NCI-H2107 (cell line): Measurements from ENCODE around the gene ZNRD2.

Experiments
- DNase-seq: peaks from one replicate; lab custom pipeline; 2025; lab: John Stamatoyannopoulos, UW

ZNRD2 gene

DNA sequence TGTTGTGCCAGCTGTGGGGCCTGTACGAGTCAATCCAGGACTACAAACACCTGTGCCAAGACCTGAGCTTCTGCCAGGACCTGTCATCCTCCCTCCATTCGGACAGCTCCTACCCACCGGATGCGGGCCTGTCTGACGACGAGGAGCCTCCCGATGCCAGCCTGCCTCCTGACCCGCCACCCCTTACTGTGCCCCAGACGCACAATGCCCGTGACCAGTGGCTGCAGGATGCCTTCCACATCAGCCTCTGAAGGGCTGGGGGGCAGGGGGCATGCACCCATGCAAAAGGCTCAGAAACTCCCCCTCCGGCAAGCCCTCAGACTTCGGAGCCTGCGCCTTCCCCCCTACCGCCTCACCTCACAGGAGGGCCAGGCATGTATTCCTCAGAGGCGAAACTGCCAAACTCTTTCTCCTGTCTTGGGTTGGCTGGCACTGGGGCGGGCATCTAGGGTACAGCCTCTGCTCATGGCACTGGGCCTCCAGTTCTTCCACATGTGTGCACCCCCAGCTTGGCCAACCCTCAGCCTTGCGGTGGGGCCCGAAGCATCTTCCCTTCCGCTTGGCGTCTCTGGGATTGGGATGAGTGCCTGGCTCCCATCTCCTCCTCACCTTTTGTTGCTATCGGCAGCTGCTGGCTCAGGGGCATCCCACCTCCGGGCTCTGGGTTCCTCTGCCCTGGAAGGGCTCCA is 3.3 kb downstream of the ZNRD2 start:
- DNase-seq, result no peak

DNA sequence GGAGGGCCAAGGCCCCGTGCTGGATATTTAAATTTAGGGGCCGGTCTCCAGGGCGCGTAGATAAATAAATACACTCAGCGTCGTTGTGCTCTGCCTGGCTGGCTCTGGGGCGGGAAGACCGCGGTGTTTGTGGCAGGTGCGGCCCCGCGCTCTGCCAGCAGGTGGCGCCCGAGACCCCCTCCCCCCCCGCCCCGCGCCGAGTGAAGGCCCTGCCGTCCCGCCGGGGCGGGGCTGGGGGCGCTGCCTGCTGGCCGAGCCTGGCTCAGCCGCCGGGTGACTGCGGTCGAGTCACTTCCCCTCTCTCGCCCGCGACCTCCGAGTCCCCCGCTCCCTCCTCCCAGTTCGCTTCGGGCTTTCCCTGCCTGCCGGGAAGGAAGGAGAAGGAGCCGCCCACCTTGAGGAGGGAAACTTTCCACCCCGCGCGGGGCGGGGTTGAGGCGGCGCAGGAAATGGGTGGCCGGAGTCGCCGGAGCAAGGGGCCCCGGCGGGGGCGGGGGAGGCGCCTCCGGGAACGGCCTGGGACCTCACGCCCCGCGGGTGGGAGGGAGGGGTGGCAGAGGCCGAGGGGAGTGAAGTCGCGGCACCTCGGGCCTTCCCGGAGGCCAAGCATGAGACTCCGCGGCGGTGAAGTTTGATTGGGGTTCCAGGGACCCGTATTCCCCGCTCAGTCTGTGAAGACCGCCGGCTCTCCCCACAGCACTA is 4.0 kb downstream of the ZNRD2 start:
- DNase-seq, result peak; percentile 55

DNA sequence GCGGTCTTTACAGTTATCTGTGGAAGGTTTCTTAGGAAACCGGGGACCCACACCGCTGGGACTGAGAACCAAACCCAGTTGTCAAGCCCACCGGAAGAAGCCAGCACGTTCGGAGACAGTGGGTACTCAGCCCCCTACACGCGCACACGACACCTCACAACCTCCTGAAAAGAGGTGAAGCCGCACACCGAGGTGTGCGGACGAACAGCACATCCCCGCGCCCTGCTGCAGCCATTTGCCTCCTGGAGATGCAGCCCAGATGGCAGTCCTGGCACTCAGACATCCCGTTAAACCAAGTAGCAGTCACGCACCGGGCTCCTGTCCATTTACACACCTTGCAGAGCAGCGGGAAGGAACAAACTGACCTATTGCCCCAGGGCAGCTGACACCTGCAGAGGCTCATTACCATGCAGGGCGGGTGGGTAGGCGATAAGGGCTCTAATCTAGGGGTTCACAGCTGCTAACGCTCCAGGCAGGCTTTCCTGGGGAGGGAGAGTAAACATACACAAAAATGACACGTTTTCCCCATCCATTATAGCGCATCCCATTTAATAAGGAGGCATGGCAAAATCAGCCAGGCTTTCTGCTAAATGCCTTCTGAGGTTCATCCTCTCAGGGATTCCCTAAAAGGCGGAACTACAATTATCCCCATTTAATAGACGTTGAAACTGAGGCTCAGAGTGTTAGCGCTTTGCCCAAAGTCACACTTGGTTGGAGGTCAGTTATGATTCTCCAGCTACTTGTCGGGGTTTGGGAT is 4.7 kb downstream of the ZNRD2 start:
- no peak for DNase-seq

DNA sequence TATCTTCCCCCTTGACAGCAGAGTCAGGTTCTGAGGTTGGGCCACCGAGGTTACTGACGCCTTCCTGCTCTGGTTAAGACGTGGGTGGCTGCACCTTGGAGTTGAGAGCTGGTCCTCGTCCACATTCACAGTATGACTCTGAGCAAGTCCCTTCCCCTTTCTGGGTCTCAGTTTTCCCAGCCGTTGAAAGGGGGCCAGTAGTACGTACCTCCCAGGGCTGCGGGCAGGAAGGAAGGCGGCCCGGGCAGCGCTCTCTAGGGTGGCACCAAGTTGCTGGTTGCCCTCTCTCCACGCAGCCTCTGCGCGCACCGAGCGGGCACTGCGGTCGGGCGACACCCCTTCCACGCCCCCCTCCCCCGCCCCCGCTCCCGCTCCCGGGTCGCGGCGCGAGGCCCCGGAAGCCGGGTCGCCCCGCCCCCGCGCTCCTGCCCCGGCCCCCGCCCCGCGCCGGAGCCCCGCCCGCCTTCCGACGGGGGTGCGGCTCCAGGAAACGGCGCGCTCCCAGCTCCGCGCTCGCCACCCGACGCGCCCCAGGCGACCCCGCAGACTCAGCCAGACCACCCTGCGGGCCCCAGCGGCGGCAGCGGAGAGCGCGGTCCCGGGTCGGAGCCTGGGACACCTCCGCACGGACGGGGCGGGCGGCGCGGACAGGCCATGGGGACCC is 5.4 kb downstream of the ZNRD2 start, which contains the start of gene EHBP1L1:
TSS of gene EHBP1L1 (plus strand) at position 486 of the 664 bp plus-strand sequence. CDS start 250 bp downstream, outside the sequence.
- DNase-seq, result no peak

DNA sequence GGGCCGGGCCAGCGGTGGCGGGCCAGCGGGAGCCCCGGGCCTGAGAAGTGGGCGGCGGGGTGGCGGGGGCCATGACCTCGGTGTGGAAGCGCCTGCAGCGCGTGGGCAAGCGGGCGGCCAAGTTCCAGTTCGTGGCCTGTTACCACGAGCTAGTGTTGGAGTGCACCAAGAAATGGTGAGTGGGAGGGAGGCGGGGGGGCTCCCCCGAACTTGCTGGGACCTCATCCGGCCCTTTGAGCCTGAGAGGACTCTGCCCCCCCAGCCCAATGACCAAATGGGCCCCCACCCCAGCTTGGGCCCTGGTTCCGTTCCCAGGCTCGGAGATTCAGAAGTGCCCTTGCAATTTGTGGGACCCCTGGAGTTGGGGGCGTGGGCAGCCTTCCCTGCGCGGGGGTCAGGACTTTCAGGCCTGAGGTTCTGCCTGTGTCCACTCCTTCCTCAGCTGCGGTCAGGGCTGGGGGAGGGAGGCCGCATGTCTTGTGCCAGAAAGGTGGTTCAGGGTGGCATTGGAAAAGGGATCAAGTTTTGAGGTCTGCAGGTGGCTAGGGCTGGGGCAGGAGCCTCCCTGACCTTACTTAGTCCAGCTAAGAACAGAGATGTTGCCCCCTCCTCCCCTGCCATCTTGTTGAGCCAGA is 6.1 kb downstream of the ZNRD2 start:
- no peak for DNase-seq

DNA sequence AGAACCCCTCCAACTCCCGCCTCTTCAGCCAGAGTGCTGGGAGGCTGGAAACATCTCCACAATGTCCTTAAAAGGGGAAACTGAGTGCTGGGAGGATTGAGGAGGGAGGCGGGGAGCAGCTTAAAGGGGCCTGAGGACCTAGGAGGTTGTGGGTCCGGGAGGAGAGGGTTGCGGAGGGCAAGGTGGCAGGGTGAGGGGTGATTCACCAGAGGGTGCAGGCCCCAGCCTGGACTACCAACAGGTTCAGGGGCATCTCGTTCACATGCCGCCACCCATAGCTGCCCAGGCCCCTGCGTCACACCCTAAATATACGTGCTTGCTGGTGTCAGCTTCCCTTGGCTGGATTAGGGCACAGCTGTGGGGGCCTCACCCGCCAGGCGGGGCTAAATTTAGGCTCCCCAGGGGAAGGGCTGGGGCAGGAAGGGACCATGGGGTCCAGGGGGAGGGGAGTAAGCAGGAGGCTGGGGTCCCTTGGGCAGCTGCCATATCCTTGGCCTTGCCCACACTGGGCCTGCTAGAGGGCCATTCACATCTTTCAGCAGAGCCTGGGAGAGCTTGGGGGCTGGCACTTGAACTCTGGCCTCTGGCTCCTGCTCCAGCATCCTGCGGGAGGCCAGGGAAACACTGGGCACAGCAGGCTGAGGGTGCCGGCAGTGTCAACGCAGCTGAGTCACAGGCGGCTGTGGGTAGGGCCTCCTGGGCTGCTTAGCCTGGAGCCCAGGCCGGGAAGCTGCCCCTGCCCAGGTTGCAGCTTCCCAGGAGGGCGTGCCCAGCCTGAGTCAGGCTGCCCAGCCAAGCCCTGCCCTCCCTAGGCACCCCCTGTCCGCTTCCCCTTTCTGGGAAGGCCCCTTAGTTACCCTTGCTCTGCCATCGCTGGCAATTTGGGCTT is 6.8 kb downstream of the ZNRD2 start:
- DNase-seq, result no peak

DNA sequence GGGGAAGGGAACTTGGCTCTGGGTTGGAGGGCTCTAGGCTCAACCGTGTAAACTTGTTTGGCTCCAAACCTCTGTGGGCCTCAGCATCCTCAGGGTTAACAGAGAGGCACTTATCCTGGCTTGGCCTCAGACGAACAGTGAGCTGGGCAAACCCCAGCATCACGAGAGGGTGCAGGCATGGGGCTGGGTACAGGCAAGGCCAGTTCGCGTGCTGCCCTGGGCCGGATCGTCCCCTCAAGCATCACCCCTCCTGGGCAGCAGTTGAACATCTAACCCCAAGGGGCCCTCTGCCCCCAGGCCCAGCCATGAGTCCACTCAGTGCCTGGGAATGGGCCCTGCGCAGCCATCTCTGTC is 7.5 kb downstream of the ZNRD2 start:
- DNase-seq, result no peak

DNA sequence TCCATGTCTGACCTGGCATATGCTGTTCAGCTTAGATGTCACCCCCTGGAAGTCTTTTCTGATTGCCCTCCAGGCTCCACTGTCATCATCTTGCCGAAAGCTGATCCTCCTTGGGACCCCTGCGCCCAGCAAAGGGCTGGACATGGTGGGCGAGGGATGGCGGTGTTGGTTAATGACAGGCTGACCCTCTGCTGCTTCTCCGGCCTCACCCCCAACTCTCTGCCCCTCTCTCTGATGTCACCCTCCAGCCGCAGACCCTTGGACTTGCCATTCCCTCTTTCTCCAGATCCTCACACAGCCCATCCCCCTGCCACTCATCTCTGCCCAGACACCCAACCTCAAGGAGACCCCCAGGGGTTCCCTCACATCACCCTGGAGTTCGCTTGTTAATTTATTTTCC is 7.9 kb downstream of the ZNRD2 start:
- no peak for DNase-seq

DNA sequence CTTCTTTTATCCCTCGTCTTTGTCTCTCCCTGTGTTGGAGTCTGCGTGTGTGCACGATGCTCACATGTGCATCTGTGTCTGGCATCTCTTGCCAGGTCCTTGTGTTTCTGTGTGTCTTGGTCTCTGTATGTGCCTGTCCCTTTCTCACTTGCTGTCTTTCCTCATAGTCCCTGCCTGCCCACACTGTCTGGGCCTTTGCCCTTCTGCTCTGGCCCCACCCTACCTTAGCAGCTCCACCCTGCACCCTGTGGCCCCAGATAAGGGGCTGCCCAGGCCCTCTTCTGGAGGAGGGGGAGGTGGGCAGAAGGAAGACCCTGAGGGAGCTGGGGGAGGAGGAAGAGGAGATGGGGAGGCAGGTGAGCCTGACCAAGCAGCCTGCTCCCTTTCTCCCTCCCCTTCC is 8.4 kb downstream of the ZNRD2 start:
- DNase-seq, result no peak

DNA sequence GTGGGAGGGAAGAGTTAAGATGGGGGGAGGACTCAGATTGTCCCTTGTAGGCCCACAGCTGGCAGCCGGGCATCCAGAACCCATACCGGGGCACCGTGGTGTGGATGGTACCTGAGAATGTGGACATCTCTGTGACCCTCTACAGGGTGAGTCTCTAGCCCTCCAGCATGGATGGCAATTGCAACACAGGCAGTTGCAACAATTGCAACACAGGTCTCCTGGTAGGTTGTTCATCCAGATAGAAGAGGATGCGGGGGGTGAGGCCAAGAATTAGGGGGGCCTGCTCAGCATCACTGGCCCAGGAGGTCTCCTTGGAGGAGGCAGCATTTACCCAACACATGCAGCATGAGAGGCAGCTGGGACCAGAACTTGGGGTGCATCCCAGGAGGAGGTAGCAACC is 9.0 kb downstream of the ZNRD2 start:
- no peak for DNase-seq

DNA sequence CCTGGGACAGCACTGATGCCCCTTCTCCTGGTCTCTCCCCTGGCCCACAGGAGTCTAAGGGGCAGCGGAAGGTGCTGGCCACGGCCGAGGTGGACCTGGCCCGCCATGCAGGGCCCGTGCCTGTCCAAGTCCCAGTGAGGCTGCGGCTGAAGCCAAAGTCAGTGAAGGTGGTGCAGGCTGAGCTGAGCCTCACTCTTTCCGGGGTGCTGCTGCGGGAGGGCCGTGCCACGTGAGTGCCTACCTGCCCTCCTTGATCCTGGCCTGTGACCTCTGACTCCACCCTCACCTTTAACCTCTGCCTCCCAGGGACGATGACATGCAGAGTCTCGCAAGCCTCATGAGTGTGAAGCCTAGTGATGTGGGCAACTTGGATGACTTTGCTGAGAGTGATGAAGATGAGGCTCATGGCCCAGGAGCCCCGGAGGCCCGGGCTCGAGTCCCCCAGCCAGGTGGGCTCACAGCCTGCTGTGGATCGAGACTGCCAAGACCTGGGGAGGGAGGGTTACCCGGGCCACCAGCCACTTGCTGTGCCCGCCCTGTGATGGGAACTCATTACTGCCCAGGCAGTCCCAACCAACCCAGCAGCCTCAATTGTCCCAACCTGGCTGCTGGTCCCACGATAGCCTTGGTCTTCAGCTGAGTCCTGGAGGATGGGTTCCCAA is 9.9 kb downstream of the ZNRD2 start:
- no peak for DNase-seq

DNA sequence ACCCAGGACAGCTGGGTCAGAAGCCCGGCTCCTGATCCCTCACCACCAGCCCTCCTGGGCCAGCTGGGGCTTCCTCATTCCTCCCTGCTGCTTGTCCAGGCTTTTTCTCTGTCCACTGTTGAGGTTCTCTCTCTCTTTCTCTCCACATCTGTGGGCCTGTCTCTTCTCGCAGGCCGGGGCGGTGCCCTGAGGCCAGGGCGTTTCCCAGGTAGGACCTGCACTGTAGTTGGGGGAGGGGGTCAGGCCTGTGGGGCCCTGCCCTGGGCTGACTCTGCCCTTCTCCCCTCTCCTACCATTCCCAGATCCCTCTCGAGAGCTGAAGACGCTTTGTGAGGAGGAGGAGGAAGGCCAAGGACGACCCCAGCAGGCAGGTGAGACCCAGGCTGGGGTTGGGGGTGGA is 10.5 kb downstream of the ZNRD2 start:
- no peak for DNase-seq

DNA sequence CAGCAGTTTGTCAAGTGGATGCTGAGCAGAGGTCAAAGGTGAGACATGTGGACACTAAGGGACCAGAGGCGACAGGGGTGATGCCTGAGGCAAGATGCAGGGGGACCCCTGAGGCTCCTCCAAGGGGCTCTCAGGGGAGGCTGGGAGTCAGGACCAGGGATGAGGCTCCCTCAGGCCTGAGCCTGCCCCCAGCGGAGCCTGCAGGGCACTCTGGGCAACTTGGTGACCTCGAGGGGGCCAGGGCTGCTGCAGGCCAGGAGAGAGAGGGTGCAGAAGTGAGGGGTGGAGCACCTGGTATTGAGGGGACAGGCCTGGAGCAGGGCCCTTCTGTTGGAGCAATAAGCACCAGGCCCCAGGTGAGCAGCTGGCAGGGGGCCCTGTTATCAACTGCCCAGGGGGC is 11.7 kb downstream of the ZNRD2 start:
- DNase-seq, result no peak

DNA sequence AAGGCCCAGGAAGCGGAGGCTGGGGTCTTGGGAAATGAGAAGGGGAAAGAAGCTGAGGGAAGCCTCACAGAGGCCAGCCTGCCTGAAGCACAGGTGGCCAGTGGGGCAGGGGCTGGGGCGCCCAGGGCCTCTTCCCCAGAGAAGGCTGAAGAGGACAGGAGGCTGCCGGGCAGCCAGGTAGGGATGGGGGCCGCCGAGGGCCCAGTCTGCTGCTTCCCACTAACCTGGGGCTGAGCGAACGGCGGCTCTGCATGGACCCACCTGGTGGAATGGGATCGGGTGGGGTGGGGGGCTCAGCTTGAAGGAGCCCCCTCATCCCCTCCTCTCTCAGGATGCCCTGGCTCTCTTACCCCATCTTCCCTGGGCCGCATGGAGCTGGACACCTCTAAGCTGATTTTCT is 13.3 kb downstream of the ZNRD2 start:
- no peak for DNase-seq

DNA sequence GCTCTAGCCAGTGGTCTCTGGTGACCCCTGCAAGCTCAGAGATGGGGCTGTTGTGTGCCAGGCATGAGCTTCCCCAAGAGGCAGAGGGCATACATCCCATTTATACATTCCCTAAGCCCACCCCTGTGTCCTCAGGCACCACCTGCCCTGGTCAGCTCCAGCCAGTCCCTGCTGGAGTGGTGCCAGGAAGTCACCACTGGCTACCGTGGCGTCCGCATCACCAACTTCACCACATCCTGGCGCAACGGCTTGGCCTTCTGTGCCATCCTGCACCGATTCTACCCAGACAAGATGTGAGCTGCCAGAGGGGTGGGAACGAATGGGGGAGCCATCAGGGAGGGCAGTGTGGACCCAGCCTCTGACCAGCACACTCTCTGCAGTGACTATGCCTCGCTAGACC is 13.8 kb downstream of the ZNRD2 start:
- no peak for DNase-seq

DNA sequence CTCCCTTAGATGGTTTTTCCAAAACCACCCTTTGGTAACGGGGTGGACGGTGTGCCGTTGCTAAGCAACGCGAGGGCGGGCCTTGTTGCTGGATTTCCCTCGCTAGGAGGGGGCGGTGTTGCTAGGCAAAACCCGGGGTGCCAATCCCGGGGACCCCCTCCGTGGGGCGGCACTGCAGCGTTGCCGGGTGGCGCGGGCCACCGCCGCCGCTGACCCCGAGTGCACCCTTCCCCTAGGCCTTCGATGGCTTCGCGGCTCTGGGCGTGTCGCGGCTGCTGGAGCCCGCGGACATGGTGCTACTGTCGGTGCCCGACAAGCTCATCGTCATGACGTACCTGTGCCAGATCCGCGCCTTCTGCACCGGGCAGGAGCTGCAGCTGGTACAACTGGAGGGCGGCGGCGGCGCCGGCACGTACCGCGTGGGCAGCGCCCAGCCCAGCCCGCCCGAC is 14.5 kb downstream of the ZNRD2 start:
- DNase-seq, result no peak

DNA sequence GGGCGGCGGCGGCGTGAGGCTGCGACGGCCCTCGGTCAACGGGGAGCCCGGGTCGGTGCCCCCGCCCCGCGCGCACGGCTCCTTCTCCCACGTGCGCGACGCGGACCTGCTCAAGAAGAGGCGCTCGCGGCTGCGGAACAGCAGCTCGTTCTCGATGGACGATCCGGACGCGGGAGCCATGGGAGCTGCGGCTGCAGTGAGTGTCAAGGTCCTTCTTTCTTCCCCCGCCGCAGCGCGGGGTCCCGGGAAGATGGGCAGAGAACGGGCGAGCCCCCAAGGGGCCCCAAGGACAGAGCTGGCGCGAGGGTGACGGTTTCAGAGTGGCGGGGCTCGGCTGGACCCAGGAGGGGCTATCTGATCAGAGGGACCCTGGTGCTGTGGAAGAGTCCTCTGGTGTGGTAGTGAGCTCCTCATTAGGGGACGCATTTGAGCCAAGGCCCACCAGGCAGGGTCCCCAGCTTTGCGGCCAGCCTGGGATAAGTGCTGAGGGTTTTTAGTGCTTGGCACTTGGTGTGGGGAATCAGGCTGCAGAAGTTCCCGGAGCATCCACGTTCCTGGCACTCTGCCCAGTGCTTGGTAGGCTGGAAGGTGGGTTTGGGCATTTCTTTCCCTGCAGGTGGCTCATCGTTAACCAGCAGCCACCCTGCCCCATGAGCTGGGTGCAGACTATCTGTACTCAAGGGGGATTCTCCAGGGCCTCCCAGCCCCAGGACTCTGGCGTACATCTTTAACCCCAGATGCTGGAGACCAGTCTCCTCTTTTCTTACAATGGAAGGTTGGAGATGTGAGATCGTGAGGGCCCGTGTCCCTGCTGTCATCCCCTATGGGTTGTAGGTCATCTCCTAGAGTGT is 15.3 kb downstream of the ZNRD2 start:
- DNase-seq, result no peak

DNA sequence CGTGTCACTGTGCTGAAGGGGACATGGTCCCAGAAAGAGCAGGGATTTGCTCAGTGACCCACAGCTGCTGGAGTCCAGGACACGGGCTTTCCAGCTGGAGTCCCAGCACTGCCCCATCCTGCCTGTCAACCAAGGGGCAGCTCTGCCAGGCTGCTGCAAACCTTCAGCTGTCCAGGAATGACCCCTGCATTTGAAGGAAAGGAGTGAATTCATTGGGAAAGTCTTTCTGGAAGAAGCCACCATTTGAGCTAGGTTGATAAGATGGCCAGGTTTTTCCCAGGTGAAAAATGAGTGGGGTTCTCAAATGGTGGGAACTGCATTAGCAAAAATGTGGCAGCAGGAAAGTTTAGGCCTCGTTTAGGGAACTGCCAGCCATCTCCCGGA is 16.0 kb downstream of the ZNRD2 start:
- DNase-seq, result no peak

DNA sequence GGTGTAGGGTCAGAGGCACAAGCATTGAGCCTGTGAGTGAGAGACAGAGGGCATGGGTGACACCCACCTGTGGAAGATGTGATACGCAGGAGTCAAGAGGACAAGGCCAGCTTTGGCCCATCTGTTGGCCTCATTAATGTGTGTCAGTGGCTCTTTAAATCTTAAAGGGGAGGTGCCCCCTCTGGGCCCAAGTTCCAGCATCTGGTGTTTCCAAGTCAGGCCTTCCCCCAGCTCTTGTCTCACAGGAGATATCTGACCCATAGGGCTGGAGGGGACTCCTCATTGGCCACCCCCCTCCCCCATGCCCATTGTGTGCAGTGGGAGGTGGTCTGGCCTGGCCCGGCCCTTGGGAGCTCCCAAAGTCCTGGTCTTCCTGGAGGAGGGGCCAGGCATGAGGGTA is 16.4 kb downstream of the ZNRD2 start:
- no peak for DNase-seq
